ENCODE data around the gene TPPP2. TPM values are rescaled to one million over a fixed set of nuclear protein-coding genes. Genes with fewer than 3 reads are reported as not detected.

TPPP2 gene
- total RNA-seq (2011; cell fraction: chromatin; rRNA removed; ENCODE audit: low replicate concordance) = 0.19 TPM in 1 of 2 replicates, not detected in the other
- total RNA-seq (2011; cell fraction: nucleolus; rRNA removed) = not detected in 2 replicates
- total RNA-seq (2011; cell fraction: nucleoplasm; rRNA removed) = not detected in 2 replicates
- total RNA-seq (2014; rRNA removed) (0.18 and 0.24 TPM in 2 replicates), total RNA-seq (2014; rRNA removed; fragmentation: Illumina TruSeq; extraction: Trizol) (not detected in 2 replicates), total RNA-seq (2015; rRNA removed; fragmentation: Illumina TruSeq; extraction: Trizol) (not detected in 2 replicates), total RNA-seq (2021) (not detected in 2 replicates), polyA plus RNA-seq (2011; rRNA removed) (not detected in 2 replicates), polyA plus RNA-seq (2014; fragmentation: Illumina TruSeq; extraction: Trizol) (not detected in 2 replicates), polyA plus RNA-seq (2014; fragmentation: Nextera tagmentation; extraction: Ambion mirVana) (not detected), polyA plus RNA-seq (2014; rRNA removed) (not detected in 2 replicates), polyA minus RNA-seq (2011; rRNA and poly(A)+ RNA removed) (not detected in 2 replicates), Bru-seq, nascent RNA (not detected), BruChase-seq, experiment 1, labeled RNA remaining after a 2-hour chase (not detected), BruChase-seq, experiment 2, labeled RNA remaining after a 6-hour chase (not detected)
- polyA plus RNA-seq (2011; cell fraction: cytosol; rRNA removed) = not detected in 2 replicates
- 0.33 TPM in 1 of 2 replicates, not detected in the other for polyA plus RNA-seq (2011; cell fraction: nucleus; rRNA removed)
- polyA plus RNA-seq (2012) = not detected in 2 replicates
- not detected in 2 replicates for polyA minus RNA-seq (2011; cell fraction: cytosol; rRNA and poly(A)+ RNA removed)
- not detected in 2 replicates for polyA minus RNA-seq (2011; cell fraction: nucleus; rRNA and poly(A)+ RNA removed)
- long read RNA-seq, experiment 1 = 0 reads
- long read RNA-seq, experiment 2 = 0 reads
- long read RNA-seq, experiment 3 = 0 reads

GRCh38 chr14:21029917-21030316 lies at the start of gene TPPP2:
Gene TPPP2, plus strand, starts transcription at chr14:21030217. Its CDS starts 365 bp downstream, at chr14:21030582.
- intact Hi-C loops (cut with micrococcal nuclease) = no loop called here
- no peaks in the 10 kb centered on the region for H3K27me3 ChIP-seq (ENCODE audit: control insufficient read depth in 2 of 2, insufficient read depth in 2 of 2, low read length in 2 of 2)
- H3K27ac ChIP-seq (ENCODE audit: extremely low read depth, low read depth, low read length) = no peak within 1 kb of the TSS
- H3K9ac ChIP-seq (ENCODE audit: insufficient read depth in 1 of 2, low read depth in 2 of 2, low read length in 2 of 2) = no peak within 1 kb of the TSS
- H3K36me3 ChIP-seq (ENCODE audit: control insufficient read depth, insufficient read depth, low read length) = no peaks in the 10 kb centered on the region
- TF ChIP-seq EHMT2 (IDR thresholded peaks at IDR 0.05) (no peak), CBX1 (IDR thresholded peaks at IDR 0.05; ENCODE audit: low read depth) (no peak), NFE2 (IDR thresholded peaks at IDR 0.05; ENCODE audit: low read depth) (no peak), KDM5B (IDR thresholded peaks at IDR 0.05; ENCODE audit: insufficient replicate concordance, low read depth, low read length) (no peak), TFAP4 (CRISPR knock-in tag; IDR thresholded peaks at IDR 0.05; ENCODE audit: borderline replicate concordance) (no peak), MAFG (tag; conservative IDR thresholded peaks at IDR 0.05) (no peak), NCOA1 (IDR thresholded peaks at IDR 0.05; ENCODE audit: low read depth) (no peak)
- no peaks in the 10 kb centered on the region for H3K9me3 ChIP-seq (replicated peaks; ENCODE audit: control insufficient read depth, insufficient read depth, low read depth, low read length)
- BruUV-seq (replicated peaks) = no TSS peak
- DNase-seq (ENCODE audit: extremely low read depth in 1 of 4, low spot score in 3 of 4) = no peak
- peaks cover 20 to 27% of the 10 kb centered on the region in 2 experiments for H3K4me1 ChIP-seq (replicated peaks in 1 of 2; ENCODE audit: control insufficient read depth in 2 of 2, insufficient read depth in 2 of 2, low read length in 2 of 2)
- no peaks in the 10 kb centered on the region for H3K79me2 ChIP-seq (ENCODE audit: control insufficient read depth, insufficient read depth, low read length)
- H3K4me2 ChIP-seq (ENCODE audit: insufficient read depth, low read length) = no peak within 1 kb of the TSS
- WGBS (ENCODE audit: insufficient coverage, low coverage, missing lambda C conversion rate) = 88% methylated on average over 1 of the region's 5 CpGs
- H4K20me1 ChIP-seq (replicated peaks; ENCODE audit: control insufficient read depth, insufficient read depth, low read length) = no peaks in the 10 kb centered on the region
- FAIRE-seq = no peak
- H3K9me1 ChIP-seq (ENCODE audit: control insufficient read depth, insufficient read depth, low read length) = peaks cover 2% of the 10 kb centered on the region
- in situ Hi-C loops (cut with MboI) = no loop called here
- POLR2A ChIA-PET = no interaction called here
- H3K4me3 ChIP-seq = no peak within 1 kb of the TSS
- no peak for ATAC-seq
- CTCF ChIA-PET (ENCODE audit: low intra/inter-chr PET ratio) = no interaction called here
- no peak within 1 kb of the TSS for H2AFZ ChIP-seq (ENCODE audit: low read depth, low read length)

All from K562 (cell line).